T47D (cell line): ENCODE data around the gene TLK2.
"Not testable (repeated sequence)": the region's sequence is repeated elsewhere in the genome, so short reads cannot be mapped to it uniquely, and the experiment has no call there.

Experiments used
- DNase-seq, 2 experiments: peaks; one replicate each; pipeline versions ENCODE4 v3.0.0 to v3.0.0-alpha.2; 2011 to 2012; ENCODE audit warnings: low read depth in 1 of 2, low spot score in 1 of 2
- JUND ChIP-seq: IDR thresholded peaks from 2 replicates; pipeline ENCODE4 v1.6.1; 2012; ENCODE audit warnings: low read depth
- in situ Hi-C: cut with HindIII; loops from 2 replicates; pipeline ENCODE4 v1.10.0; 2016; ENCODE audit warnings: low sequenced_read_pairs, low pct_unique_long_range_greater_than_20kb

The TLK2 gene

DNA sequence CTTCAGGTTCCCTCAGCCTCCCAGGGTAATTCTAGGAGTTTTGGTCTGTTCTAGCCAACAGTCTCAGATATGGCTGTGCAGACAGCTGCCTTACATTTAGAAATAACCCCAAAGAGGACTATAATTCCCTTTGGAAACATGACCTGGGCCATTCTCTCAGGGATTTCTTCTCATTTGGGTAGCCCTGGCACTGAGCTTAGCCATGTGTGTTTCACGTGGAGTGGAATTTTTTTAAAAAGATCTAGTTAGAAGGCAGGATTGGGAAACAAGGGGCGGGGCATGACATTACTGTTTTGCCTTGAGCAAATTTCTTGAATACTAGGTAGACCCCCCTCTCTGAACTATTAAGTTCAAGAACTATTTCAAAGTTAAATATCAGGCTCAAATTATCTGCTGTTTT, 119.3 kb downstream of the TLK2 start:
- no peak for DNase-seq
- no peak for TF ChIP-seq JUND
- in situ Hi-C loops = no loop called here

DNA sequence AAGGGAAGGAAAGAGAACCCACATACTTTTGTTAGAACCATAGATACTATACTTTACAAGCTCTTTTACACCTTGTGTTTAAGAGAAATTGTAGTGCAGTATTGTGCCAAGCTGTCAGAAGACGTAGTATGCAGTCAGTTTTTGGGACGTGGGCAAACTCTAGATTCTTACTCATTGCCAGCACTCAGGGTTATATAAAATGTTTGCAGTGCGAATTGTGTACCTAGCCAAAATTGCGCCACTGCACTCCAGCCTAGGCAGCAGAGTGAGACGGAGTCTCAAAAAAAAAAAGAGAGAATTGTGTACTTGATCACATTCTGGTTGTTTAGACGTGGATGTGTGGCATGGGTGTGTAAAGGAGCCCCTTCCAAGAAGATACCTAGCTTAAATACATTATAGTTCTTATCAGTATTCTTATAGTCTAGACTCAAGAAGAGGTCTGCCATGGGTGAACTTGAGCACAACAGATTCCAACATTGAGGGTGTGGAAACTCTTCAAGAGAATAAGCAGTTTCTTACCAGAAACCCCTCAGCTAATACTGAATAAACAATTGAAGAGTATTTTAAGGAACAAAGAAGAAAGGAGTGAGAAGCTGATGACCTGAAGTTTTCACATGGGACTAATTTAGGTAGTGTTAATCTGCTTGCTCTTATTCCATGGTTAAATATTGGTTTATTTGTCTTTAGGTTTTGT, 121.5 kb downstream of the TLK2 start:
- TF ChIP-seq JUND = no peak
- no peak for DNase-seq
- in situ Hi-C loops = no loop called here

DNA sequence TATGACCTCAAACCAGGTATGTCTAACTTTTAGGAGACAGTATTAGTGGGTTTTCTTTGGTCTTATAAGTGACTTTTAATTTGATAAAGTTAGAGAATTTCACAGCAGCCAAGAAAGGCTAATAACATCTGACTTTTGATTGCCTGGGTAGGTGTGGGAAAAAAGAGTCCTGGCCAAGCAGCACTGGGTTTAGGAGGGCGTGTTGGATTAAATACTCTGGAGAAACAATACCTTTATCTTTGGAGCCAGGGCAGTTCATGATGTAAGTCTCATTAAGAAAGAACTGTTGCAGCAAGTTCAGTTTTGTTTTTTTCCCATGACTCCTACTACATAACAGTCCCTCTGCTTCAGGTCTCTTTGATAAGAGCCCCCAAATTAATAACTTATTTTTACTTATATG, 122.2 kb downstream of the TLK2 start:
- no peak for TF ChIP-seq JUND
- DNase-seq = no peak
- in situ Hi-C loops = no loop called here

DNA sequence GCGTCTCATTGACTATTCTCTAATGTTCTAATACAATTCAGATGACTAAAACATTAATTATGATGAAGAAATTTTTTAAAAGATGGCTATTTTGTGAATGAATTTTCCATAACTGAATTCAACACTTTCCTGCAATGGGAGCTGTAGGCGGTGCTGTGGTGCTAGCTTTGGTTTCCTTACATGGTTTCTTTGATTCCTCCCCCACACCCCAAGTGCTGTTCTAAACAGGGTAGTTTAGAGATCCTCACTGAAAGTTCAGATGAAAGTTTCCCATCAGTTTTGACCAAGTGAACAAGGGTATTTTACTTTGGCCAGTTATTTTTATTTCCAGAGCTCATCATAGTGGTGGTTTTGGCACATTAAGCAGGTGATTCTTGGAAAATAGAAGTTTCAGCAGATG, 122.8 kb downstream of the TLK2 start:
- no peak for TF ChIP-seq JUND
- in situ Hi-C loops = no loop called here
- DNase-seq = no peak

DNA sequence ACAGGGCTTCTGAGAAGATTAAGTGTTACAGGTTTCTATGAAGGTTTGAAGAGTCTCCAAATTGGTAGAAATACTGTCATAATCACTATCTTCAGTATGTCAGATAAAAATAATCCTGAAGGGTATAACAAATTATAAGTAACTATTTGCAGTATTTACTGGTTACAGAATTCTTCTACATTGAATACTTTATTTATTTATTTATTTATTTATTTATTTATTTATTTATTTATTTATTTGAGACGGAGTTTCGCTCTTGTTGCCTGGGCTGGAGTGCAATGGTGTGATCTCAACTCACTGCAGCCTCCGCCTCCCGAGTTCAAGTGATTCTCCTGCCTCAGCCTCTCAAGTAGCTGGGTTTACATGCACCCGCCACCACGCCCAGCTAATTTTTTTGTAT, 125.2 kb downstream of the TLK2 start:
- DNase-seq, in situ Hi-C loops: not testable (repeated sequence)

DNA sequence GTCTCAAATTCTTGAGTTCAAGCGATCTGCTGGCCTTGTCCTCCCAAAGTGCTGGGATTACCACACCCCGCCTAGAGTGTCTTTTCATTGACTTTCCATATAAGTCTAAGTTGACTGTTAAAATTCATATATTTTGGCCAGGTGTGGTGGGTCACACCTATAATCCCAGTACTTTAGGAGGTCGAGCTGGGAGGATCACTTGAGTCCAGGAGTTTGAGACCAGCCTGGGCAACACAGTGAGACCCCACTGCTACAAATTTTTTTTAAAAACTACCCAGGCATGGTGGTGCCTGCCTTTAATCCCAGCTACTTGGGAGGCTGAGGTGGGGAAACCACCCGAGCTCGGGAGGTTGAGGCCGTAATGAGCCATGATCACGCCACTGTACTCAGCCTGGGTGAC, 127.0 kb downstream of the TLK2 start:
- TF ChIP-seq JUND = no peak
- no peak for DNase-seq
- in situ Hi-C loops = no loop called here

DNA sequence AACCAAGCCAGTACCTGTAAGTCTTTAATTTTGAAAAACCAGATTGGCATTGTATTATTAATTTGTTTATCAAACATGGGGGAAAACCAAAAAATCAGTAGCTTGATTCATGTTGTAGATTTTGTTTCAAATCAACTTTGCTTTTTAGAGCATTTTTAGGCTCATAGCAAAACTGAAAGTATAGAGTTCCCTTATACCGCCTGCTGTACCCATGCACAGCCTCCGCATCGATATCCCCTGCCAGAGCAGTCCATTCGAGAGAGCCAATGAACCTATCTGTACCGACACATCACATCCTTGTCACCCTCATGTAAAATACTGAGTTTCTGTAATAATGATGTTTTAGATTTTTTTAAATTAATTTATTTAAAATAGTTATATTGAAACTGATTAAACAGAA, 132.7 kb downstream of the TLK2 start:
- DNase-seq = no peak
- TF ChIP-seq JUND = no peak
- in situ Hi-C loops = no loop called here

GRCh38 chr17:62611728-62612127, 133.1 kb downstream of the TLK2 start:
- in situ Hi-C loops = no loop called here

DNA sequence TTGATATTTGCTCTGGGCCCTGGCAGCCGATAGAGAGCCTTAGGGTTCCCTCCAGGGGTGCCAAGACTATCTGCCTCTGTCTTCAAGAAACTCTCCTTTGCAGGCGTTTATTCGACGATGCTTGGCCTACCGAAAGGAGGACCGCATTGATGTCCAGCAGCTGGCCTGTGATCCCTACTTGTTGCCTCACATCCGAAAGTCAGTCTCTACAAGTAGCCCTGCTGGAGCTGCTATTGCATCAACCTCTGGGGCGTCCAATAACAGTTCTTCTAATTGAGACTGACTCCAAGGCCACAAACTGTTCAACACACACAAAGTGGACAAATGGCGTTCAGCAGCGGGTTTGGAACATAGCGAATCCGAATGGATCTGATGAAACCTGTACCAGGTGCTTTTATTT, 133.7 kb downstream of the TLK2 start:
- DNase-seq, in situ Hi-C loops: not testable (repeated sequence)

More at GRCh38 chr17:62611728-62612127, 133.1 kb downstream of the TLK2 start:
- TF ChIP-seq JUND = no peak
- DNase-seq = no peak

DNA sequence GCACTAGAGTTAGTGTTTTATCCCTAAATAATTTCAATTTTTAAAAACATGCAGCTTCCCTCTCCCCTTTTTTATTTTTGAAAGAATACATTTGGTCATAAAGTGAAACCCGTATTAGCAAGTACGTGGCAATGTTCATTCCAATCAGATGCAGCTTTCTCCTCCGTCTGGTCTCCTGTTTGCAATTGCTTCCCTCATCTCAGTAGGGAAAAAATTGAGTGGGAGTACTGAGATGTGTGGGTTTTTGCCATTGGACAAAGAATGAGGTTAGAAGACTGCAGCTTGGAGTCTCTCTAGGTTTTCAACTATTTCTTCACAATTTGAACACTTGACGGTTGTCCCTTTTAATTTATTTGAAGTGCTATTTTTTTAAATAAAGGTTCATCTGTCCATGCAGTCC, 134.5 kb downstream of the TLK2 start:
- in situ Hi-C loops, DNase-seq: not testable (repeated sequence)

GRCh38 chr17:62614142-62614541, 135.5 kb downstream of the TLK2 start:
- no peak for TF ChIP-seq JUND
- in situ Hi-C loops = no loop called here
- DNase-seq = no peak

GRCh38 chr17:62615503-62615902, 136.9 kb downstream of the TLK2 start:
- no peak for DNase-seq
- in situ Hi-C loops = no loop called here
- no peak for TF ChIP-seq JUND

DNA sequence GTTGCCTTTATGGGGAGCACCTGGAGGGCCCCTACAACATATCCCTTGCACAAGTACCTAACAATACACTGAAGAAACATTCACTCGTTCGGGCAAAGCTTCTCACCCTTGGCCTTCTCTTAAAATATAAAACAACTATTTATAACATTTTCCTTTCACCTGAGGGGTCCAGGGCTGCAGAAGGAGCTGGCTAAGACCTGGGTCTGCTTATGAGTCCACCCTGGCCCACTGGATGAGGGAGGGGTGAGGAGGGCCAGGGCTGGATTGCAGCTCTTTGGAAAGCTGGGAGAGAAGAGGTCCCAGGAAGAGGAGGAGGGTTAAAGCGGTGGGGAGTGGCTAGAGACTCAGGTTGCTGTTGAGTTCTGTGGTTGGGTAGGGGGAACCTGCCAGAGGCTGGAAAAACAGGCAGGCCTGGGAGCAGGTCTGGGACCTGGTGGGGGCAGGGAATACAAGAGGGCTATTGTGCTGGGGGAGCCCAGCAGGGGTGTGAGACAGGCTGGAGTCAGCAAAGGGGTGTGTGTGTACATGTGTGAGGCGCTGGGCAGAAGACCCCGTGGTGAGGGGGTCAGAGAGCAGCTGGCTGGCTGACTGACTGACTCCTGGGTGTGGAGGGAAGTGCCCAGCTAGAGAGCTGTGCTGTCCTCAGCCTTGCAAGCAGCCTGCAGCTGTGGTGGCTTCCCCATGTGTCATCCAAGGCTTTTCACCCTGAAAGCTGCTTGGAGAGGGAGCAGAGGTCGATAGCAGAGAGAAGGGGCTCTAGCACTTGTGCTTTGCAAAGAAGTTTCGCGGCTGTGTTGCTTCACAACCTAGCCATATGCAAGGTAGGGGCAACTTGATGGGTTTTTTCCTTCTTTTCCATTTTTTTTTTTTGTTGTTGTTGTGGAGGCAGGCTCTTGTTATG, 138.6 kb downstream of the TLK2 start:
- no peak for TF ChIP-seq JUND
- no peak for DNase-seq
- in situ Hi-C loops = no loop called here
